OCI-LY3 (cell line): Measurements from ENCODE around the gene RNF121.

Source experiments
- H2AFZ ChIP-seq: fragments of 200-600, 300-600 bp; shearing (Covaris generic); 2 replicates; pipeline ENCODE4 v1.6.0; 2014; ENCODE audit warnings: antibody characterized with exemption, low read depth, low read length
- H3K27ac ChIP-seq: fragments of 200-600, 300-600 bp; sonication (generic); 2 replicates; pipeline ENCODE4 v1.5.1; 2014; ENCODE audit warnings: mild to moderate bottlenecking, low read length, moderate library complexity, mixed read lengths
- H3K27me3 ChIP-seq: fragments of 200-600, 300-600 bp; sonication (generic); 2 replicates; pipeline ENCODE4 v1.6.1; 2014; ENCODE audit warnings: low read depth, low read length, mixed read lengths
- H3K36me3 ChIP-seq: fragments of 200-600, 300-600 bp; sonication (generic); replicated peaks from 2 replicates; pipeline ENCODE3; 2014; ENCODE audit warnings: low read depth, low read length, mixed read lengths
- H3K4me1 ChIP-seq: fragments of 300-600, 200-600 bp; sonication (generic); 2 replicates; pipeline ENCODE4 v1.6.1; 2014; ENCODE audit warnings: low read length, mixed read lengths
- H3K4me2 ChIP-seq: fragments of 200-600, 300-600 bp; sonication (generic); 2 replicates; pipeline ENCODE4 v1.6.1; 2014; ENCODE audit warnings: low read length, mixed read lengths
- H3K4me3 ChIP-seq: fragments of 300-600, 200-600 bp; sonication (generic); 2 replicates; pipeline ENCODE4 v1.5.1; 2014; ENCODE audit warnings: antibody characterized with exemption, mild to moderate bottlenecking, low read length, moderate library complexity
- H3K79me2 ChIP-seq: fragments of 300-600, 200-600 bp; shearing (Covaris generic); 2 replicates; pipeline ENCODE4 v1.6.1; 2014; ENCODE audit warnings: mild to moderate bottlenecking, low read length, mixed read lengths
- H3K9ac ChIP-seq: fragments of 300-600, 200-600 bp; shearing (Covaris generic); 2 replicates; pipeline ENCODE4 v1.6.0; 2014; ENCODE audit warnings: mild to moderate bottlenecking, low read length, moderate library complexity
- H3K9me3 ChIP-seq: fragments of 200-600, 300-600 bp; shearing (Covaris generic); 2 replicates; pipeline ENCODE4 v1.6.1; 2014; ENCODE audit warnings: low read length, mixed read lengths; ENCODE audit not compliant: insufficient read depth
- H4K20me1 ChIP-seq: fragments of 200-600, 300-600 bp; sonication (generic); 2 replicates; pipeline ENCODE4 v1.6.1; 2016; ENCODE audit warnings: low read length, mixed read lengths; ENCODE audit not compliant: insufficient read depth
- CTCF ChIP-seq: fragments of 200-600, 300-600 bp; sonication (generic); IDR thresholded peaks from 2 replicates; pipeline ENCODE4 v1.5.1; 2014; ENCODE audit warnings: antibody characterized with exemption, low read length, low read depth
- EZH2phosphoT487 ChIP-seq: fragments of 200-600 bp; shearing (Covaris generic); IDR thresholded peaks from 2 replicates; pipeline ENCODE4 v1.6.1; 2018; ENCODE audit warnings: antibody characterized with exemption, mixed run types, low read depth

The RNF121 gene

GRCh38 chr11:71946144-71946571 is 17.3 kb downstream of the RNF121 start:
- Histone ChIP-seq H3K4me2 (no peak overlapping the region), H3K27ac (no peak overlapping the region), H3K36me3 (peaks cover 5% of the 10 kb centered on the region), H3K79me2 (peaks cover 95% of the 10 kb centered on the region), H4K20me1 (peaks cover 33% of the 10 kb centered on the region), H3K4me1 (peaks cover 11% of the 10 kb centered on the region), H3K9me3 (no peaks in the 10 kb centered on the region), H3K27me3 (no peaks in the 10 kb centered on the region), H2AFZ (no peak overlapping the region), H3K4me3 (no peak overlapping the region), H3K9ac (no peak overlapping the region)
- TF ChIP-seq EZH2phosphoT487 (no peak), CTCF (no peak)

- TF ChIP-seq CTCF (no peak), EZH2phosphoT487 (no peak)
- no peak overlapping the region for H3K4me3 ChIP-seq
- peaks cover 38% of the 10 kb centered on the region for H4K20me1 ChIP-seq
- no peaks in the 10 kb centered on the region for H3K9me3 ChIP-seq
- peaks cover 95% of the 10 kb centered on the region for H3K79me2 ChIP-seq
- H2AFZ ChIP-seq, result no peak overlapping the region
- no peaks in the 10 kb centered on the region for H3K27me3 ChIP-seq
- no peak overlapping the region for H3K9ac ChIP-seq
- peaks cover 11% of the 10 kb centered on the region for H3K4me1 ChIP-seq
- no peak overlapping the region for H3K4me2 ChIP-seq
- no peak overlapping the region for H3K27ac ChIP-seq
- peaks cover 5% of the 10 kb centered on the region for H3K36me3 ChIP-seq
Observed at GRCh38 chr11:71947498-71947897, 18.7 kb downstream of the RNF121 start.

- Histone ChIP-seq H3K4me1 (peaks cover 11% of the 10 kb centered on the region), H2AFZ (no peak overlapping the region), H4K20me1 (peaks cover 40% of the 10 kb centered on the region), H3K36me3 (peaks cover 5% of the 10 kb centered on the region), H3K27me3 (no peaks in the 10 kb centered on the region), H3K9ac (no peak overlapping the region), H3K4me3 (no peak overlapping the region), H3K4me2 (no peak overlapping the region), H3K9me3 (no peaks in the 10 kb centered on the region), H3K79me2 (peaks cover 96% of the 10 kb centered on the region), H3K27ac (no peak overlapping the region)
- TF ChIP-seq EZH2phosphoT487 (no peak), CTCF (no peak)
Observed at GRCh38 chr11:71948314-71949027, 19.6 kb downstream of the RNF121 start.

GRCh38 chr11:71949034-71949433 is 20.2 kb downstream of the RNF121 start:
- peaks cover 96% of the 10 kb centered on the region for H3K79me2 ChIP-seq
- no peak overlapping the region for H3K27ac ChIP-seq
- H3K4me1 ChIP-seq, result peaks cover 5% of the 10 kb centered on the region

More at GRCh38 chr11:71949034-71949433, 20.2 kb downstream of the RNF121 start:
- H3K4me2 ChIP-seq, result no peak overlapping the region
- H3K27me3 ChIP-seq, result no peaks in the 10 kb centered on the region
- no peak overlapping the region for H3K9ac ChIP-seq
- TF ChIP-seq CTCF (no peak), EZH2phosphoT487 (no peak)
- peaks cover 5% of the 10 kb centered on the region for H3K36me3 ChIP-seq
- no peak overlapping the region for H2AFZ ChIP-seq
- no peak overlapping the region for H3K4me3 ChIP-seq
- H3K9me3 ChIP-seq, result no peaks in the 10 kb centered on the region
- H4K20me1 ChIP-seq, result peaks cover 43% of the 10 kb centered on the region
